ENCODE results near the gene PPEF1. TPM values are rescaled to one million over a fixed set of nuclear protein-coding genes. Genes with fewer than 3 reads are reported as not detected.

PPEF1 gene
- total RNA-seq (2012; rRNA removed) = not detected in 2 replicates
- not detected in 2 replicates for polyA plus RNA-seq (2012; rRNA removed)
- polyA plus RNA-seq (2012; cell fraction: cytosol; rRNA removed) = not detected in 2 replicates
- polyA plus RNA-seq (2012; cell fraction: nucleus; rRNA removed; ENCODE audit: low replicate concordance) = not detected in 2 replicates
- Bru-seq, nascent RNA = percentile 7 among the genes with signal in this experiment
- BruChase-seq, experiment 1, labeled RNA remaining after a 6-hour chase = percentile 17 among the genes with signal in this experiment
- percentile 9 among the genes with signal in this experiment for BruChase-seq, experiment 2, labeled RNA remaining after a 2-hour chase
- long read RNA-seq = 0 reads

GRCh38 chrX:18707426-18708049, at the start of gene PPEF1:
TSS of gene PPEF1 (plus strand) at chrX:18707645. CDS start at chrX:18707781, 136 bp downstream.
- H3K4me1 ChIP-seq (ENCODE audit: control insufficient read depth, insufficient read depth, low read length) = 0 out of 2 replicates have a peak, but pooled peaks cover 1% of the 10 kb centered on the region
- H2BK5ac ChIP-seq (ENCODE audit: low read depth, low read length, poor library complexity, severe bottlenecking) = no peak within 1 kb of the TSS
- no peak within 1 kb of the TSS for H3K18ac ChIP-seq (ENCODE audit: low read depth, low read length)
- WGBS, 2 experiments (ENCODE audit: extremely low coverage in 2 of 2, insufficient read length in 1 of 2) = no CpG with 5 or more reads among the region's 8 CpGs
- intact Hi-C loops (cut with micrococcal nuclease) (no loop called here), dilution Hi-C loops (cut with HindIII; ENCODE audit: low sequenced_read_pairs, unreplicated experiment) (no loop called here), in situ Hi-C loops (cut with MboI; ENCODE audit: low sequenced_read_pairs) (no loop called here)
- no peak within 1 kb of the TSS for H2AK9ac ChIP-seq (replicated peaks; ENCODE audit: low read depth, low read length, poor library complexity)
- no peaks in the 10 kb centered on the region for H3K36me3 ChIP-seq (ENCODE audit: control insufficient read depth, insufficient read depth, low read length)
- no peaks in the 10 kb centered on the region for H3K9me1 ChIP-seq (ENCODE audit: insufficient read depth, low read length)
- H4K91ac ChIP-seq (ENCODE audit: insufficient read depth, low read depth, low read length) = no peak within 1 kb of the TSS
- no peak within 1 kb of the TSS for H3K23ac ChIP-seq (ENCODE audit: low read depth, low read length)
- TF ChIP-seq SMC3 (IDR thresholded peaks at IDR 0.05; ENCODE audit: low read depth, low read length) (no peak), FOS (IDR thresholded peaks at IDR 0.05; ENCODE audit: low read depth, low read length) (no peak), RCOR1 (IDR thresholded peaks at IDR 0.05; ENCODE audit: insufficient replicate concordance, low read length) (no peak), USF2 (IDR thresholded peaks at IDR 0.05; ENCODE audit: low read depth, low read length) (no peak), CEBPB (IDR thresholded peaks at IDR 0.05; ENCODE audit: low read depth, low read length) (no peak), MAZ (IDR thresholded peaks at IDR 0.05; ENCODE audit: borderline replicate concordance, low read depth, low read length) (no peak), POLR2A (IDR thresholded peaks at IDR 0.05; ENCODE audit: low read depth, low read length) (no peak), NFE2L2 (IDR thresholded peaks at IDR 0.05; ENCODE audit: low read depth, low read length) (no peak)
- H3K79me1 ChIP-seq (ENCODE audit: low read depth in 1 of 2, low read length in 2 of 2) = no peaks in the 10 kb centered on the region
- no peaks in the 10 kb centered on the region for H4K20me1 ChIP-seq (ENCODE audit: insufficient read depth, low read length)
- H3K4me3 ChIP-seq (ENCODE audit: insufficient read depth, low read depth, low read length) = no peak within 1 kb of the TSS
- H3K14ac ChIP-seq (replicated peaks; ENCODE audit: low read depth, low read length) = no peak within 1 kb of the TSS
- CTCF ChIA-PET = no interaction called here
- H4K8ac ChIP-seq (ENCODE audit: low read depth in 2 of 2, low read length in 2 of 2) = no peak within 1 kb of the TSS
- no peak within 1 kb of the TSS for H3K9ac ChIP-seq (ENCODE audit: low read depth, low read length)
- H3K9me3 ChIP-seq (ENCODE audit: control insufficient read depth, insufficient read depth, low read length) = no peaks in the 10 kb centered on the region
- H3K27ac ChIP-seq (ENCODE audit: insufficient read depth, low read length) = no peak within 1 kb of the TSS
- BruUV-seq (replicated peaks) = no TSS peak
- POLR2A ChIA-PET (ENCODE audit: unreplicated experiment) = no interaction called here
- peaks cover 2% of the 10 kb centered on the region; the same call in 1 of the 2 replicates for H3K27me3 ChIP-seq (ENCODE audit: control insufficient read depth, insufficient read depth, low read length)
- H3K4ac ChIP-seq (ENCODE audit: low read depth, low read length) = no peak within 1 kb of the TSS
- no peak within 1 kb of the TSS for H3K4me2 ChIP-seq (ENCODE audit: low read depth, low read length)
- H2BK120ac ChIP-seq (ENCODE audit: low read depth, low read length) = no peak within 1 kb of the TSS
- no peak within 1 kb of the TSS for H2AK5ac ChIP-seq (ENCODE audit: low read depth, low read length)
- no peak within 1 kb of the TSS for H2AFZ ChIP-seq (replicated peaks; ENCODE audit: low read length, poor library complexity)
- no peak within 1 kb of the TSS for H2BK15ac ChIP-seq (ENCODE audit: low read depth, low read length)
- DNase-seq = no peak
- no peak within 1 kb of the TSS for H4K5ac ChIP-seq (ENCODE audit: low read depth, low read length)
- H2BK20ac ChIP-seq (ENCODE audit: low read depth, low read length) = no peak within 1 kb of the TSS
- H3K56ac ChIP-seq (ENCODE audit: extremely low read depth, insufficient read depth, low read length) = no peak within 1 kb of the TSS
- ATAC-seq (ENCODE audit: low read depth) = no peak
